Ishikawa (cell line): ENCODE measurements around the gene MAGI1.
A peak's percentile ranks its signal among the peaks of the same experiment; 100 is the strongest.

Experiments
- EGR1 ChIP-seq: IDR thresholded peaks from 2 replicates; pipeline ENCODE4 v1.6.1; 2012
- EP300 ChIP-seq: IDR thresholded peaks from 2 replicates; pipeline ENCODE4 v1.6.1; 2012; ENCODE audit warnings: borderline replicate concordance
- TAF1 ChIP-seq: IDR thresholded peaks from 2 replicates; pipeline ENCODE4 v1.6.1; 2012; ENCODE audit warnings: low read depth, mild to moderate bottlenecking
- YY1 ChIP-seq: IDR thresholded peaks from 2 replicates; pipeline ENCODE4 v1.6.1; 2012; ENCODE audit warnings: low read depth

GRCh38 chr3:65861718-65862117 is 177.0 kb downstream of the MAGI1 start:
- TF ChIP-seq EGR1 (no peak), YY1 (0 out of 2 replicates have a peak, but pooled peaks have one; percentile 15), TAF1 (no peak), EP300 (peak; percentile 23; the same call in 1 of the 2 replicates)
